Measurements from ENCODE around the gene NUCB1. TPM values are rescaled to one million over a fixed set of nuclear protein-coding genes. Genes with fewer than 3 reads are reported as not detected.

The NUCB1 gene
- total and polyA plus RNA-seq, 9 of the 15 experiments (the other 6 are each of a cell fraction or from before 2014, with no cell fraction given), result 3.1 to 153 (median 71.7) TPM

GRCh38 chr19:48878196-48879024 is 21.7 kb upstream of the NUCB1 start (continued):
- TF ChIP-seq CREB3 (tag; conservative IDR thresholded peaks at IDR 0.05; ENCODE audit: low read depth) (peak; percentile 68), ZNF197 (CRISPR knock-in tag; IDR thresholded peaks at IDR 0.05; ENCODE audit: low read depth) (peak; percentile 92), HEY1 (CRISPR knock-in tag; IDR thresholded peaks at IDR 0.05; ENCODE audit: borderline replicate concordance) (peak; percentile 40; the same call in 1 of the 2 replicates), DMBX1 (CRISPR knock-in tag; IDR thresholded peaks at IDR 0.05; ENCODE audit: borderline replicate concordance) (peak; percentile 82), PML (IDR thresholded peaks at IDR 0.05; ENCODE audit: low read length) (peak; percentile 99), ZNF280A (IDR thresholded peaks at IDR 0.05; ENCODE audit: low read depth, partially characterized antibody) (no peak), ZC3H11A (IDR thresholded peaks at IDR 0.05; ENCODE audit: low read depth, low read length) (0 out of 2 replicates have a peak, but pooled peaks have one; percentile 71), EP400 (IDR thresholded peaks at IDR 0.05) (peak; percentile 82), ZFPM2 (CRISPR knock-in tag; IDR thresholded peaks at IDR 0.05) (0 out of 2 replicates have a peak, but pooled peaks have one; percentile 75), ZNF395 (CRISPR knock-in tag; IDR thresholded peaks at IDR 0.05) (peak; percentile 93), MITF (IDR thresholded peaks at IDR 0.05) (peak; percentile 80; the same call in 1 of the 2 replicates), ZNF592 (IDR thresholded peaks at IDR 0.05) (peak; percentile 95), NR1H2 (CRISPR knock-in tag; IDR thresholded peaks at IDR 0.05) (no peak), GABPB1 (CRISPR knock-in tag; IDR thresholded peaks at IDR 0.05) (peak; percentile 82), CBFB (CRISPR knock-in tag; IDR thresholded peaks at IDR 0.05) (no peak), GATAD2B (IDR thresholded peaks at IDR 0.05; ENCODE audit: borderline replicate concordance) (no peak; the same call in 1 of the 2 replicates), ZNF232 (CRISPR knock-in tag; IDR thresholded peaks at IDR 0.05) (no peak)
